Tibial artery (tissue), 4 donors: Measurements from ENCODE around the gene PPM1E.

Source experiments
- DNase-seq, 2 donors: peaks; one replicate each; pipeline ENCODE4 v3.0.0-alpha.2; 2019
- H3K27ac ChIP-seq, 2 donors: fragments of 200-600 bp; sonication (generic) in 1 of 2; 1 replicate in 1 of 2; 2 replicates in 1 of 2; pipeline ENCODE4 v1.5.1; 2018 to 2019; ENCODE audit warnings: mild to moderate bottlenecking in 1 of 2
- H3K27me3 ChIP-seq, 2 donors: fragments of 200-600 bp; sonication (generic) in 1 of 2; one replicate each; pipeline versions ENCODE4 v1.5.1 to v1.6.0; 2016 to 2019
- H3K36me3 ChIP-seq, 3 donors: fragments of 200-600 bp; sonication (generic) in 2 of 3; one replicate each; pipeline ENCODE4 v1.5.1; 2016 to 2019; ENCODE audit warnings: mild to moderate bottlenecking in 2 of 3
- H3K4me1 ChIP-seq, 4 donors: fragments of 200-600 bp; sonication (generic) in 2 of 4; 1 replicate in 3 of 4; 2 replicates in 1 of 4; pipeline ENCODE4 v1.5.1; 2016 to 2019
- H3K4me3 ChIP-seq, 2 donors: fragments of 200-600 bp; sonication (generic) in 1 of 2; 1 replicate in 1 of 2; 2 replicates in 1 of 2; pipeline ENCODE4 v1.5.1; 2018 to 2019; ENCODE audit warnings: mild to moderate bottlenecking in 2 of 2
- H3K9me3 ChIP-seq, 3 donors: fragments of 200-600 bp; sonication (generic) in 1 of 3; one replicate each; pipeline ENCODE4 v1.5.1; 2016 to 2019
- CTCF ChIP-seq, 2 experiments: fragments of 200-600 bp in 1 of 2; fragments of 450-650 bp in 1 of 2; IDR thresholded peaks; one replicate each; pipeline ENCODE4 v1.5.1; 2017 to 2019; ENCODE audit warnings: antibody characterized with exemption in 2 of 2, mild to moderate bottlenecking in 1 of 2, moderate library complexity in 1 of 2
- intact Hi-C: fragments of 100-400 bp; cut with DNase I; formaldehyde crosslinking; loops from one replicate; pipeline ENCODE4 v1.15.0; 2023; ENCODE audit warnings: low total_unique reads

The PPM1E gene

GRCh38 chr17:59002848-59003247 lies 247.2 kb downstream of the PPM1E start:
- intact Hi-C loops, result loop anchor here (5.0 to 10.0 kb wide), 3 partner anchors 291 to 488 kb away; partner anchors contain the start of gene MTMR4
- Histone ChIP-seq H3K36me3 (peaks cover 4 to 20% (median 10%) of the 10 kb centered on the region in 3 donors), H3K4me1 (peaks cover 0 to 11% (median 0%) of the 10 kb centered on the region in 4 donors), H3K4me3 (no peak overlapping the region), H3K9me3 (no peaks in the 10 kb centered on the region), H3K27ac (peak overlapping the region in 1 of 2 donors; percentile 7), H3K27me3 (no peaks in the 10 kb centered on the region)
- TF ChIP-seq CTCF (IDR thresholded peaks at IDR 0.05), result no peak
- DNase-seq, result no peak

- TF ChIP-seq CTCF (IDR thresholded peaks at IDR 0.05), result no peak
- Histone ChIP-seq H3K36me3 (peaks cover 8 to 24% (median 10%) of the 10 kb centered on the region in 3 donors), H3K27me3 (no peaks in the 10 kb centered on the region), H3K4me1 (peaks cover 0 to 7% (median 0%) of the 10 kb centered on the region in 4 donors), H3K27ac (no peak overlapping the region), H3K4me3 (no peak overlapping the region), H3K9me3 (no peaks in the 10 kb centered on the region)
- DNase-seq, result no peak
- intact Hi-C loops, result loop anchor here (5.0 to 10.0 kb wide), 3 partner anchors 292 to 489 kb away; partner anchors contain the start of gene MTMR4
These were observed 248.2 kb downstream of the PPM1E start for GRCh38 chr17:59003860-59004259.

- intact Hi-C loops, result loop anchor here (5.0 to 10.0 kb wide), 3 partner anchors 292 to 490 kb away; partner anchors contain the start of gene MTMR4
These were observed 248.9 kb downstream of the PPM1E start for GRCh38 chr17:59004338-59005111.

GRCh38 chr17:59007995-59008394 lies 252.3 kb downstream of the PPM1E start:
- Histone ChIP-seq H3K27me3 (no peaks in the 10 kb centered on the region), H3K4me3 (no peak overlapping the region), H3K27ac (no peak overlapping the region), H3K9me3 (no peaks in the 10 kb centered on the region), H3K4me1 (no peaks in the 10 kb centered on the region), H3K36me3 (peaks cover 12 to 33% (median 14%) of the 10 kb centered on the region in 3 donors)
- intact Hi-C loops, result loop anchor here (10.0 kb wide), 2 partner anchors 423 to 493 kb away; partner anchors contain the start of gene MTMR4
- no peak for TF ChIP-seq CTCF (IDR thresholded peaks at IDR 0.05)
- no peak for DNase-seq

More at GRCh38 chr17:59004338-59005111, 248.9 kb downstream of the PPM1E start:
- Histone ChIP-seq H3K4me1 (peaks cover 0 to 7% (median 0%) of the 10 kb centered on the region in 4 donors), H3K4me3 (no peak overlapping the region), H3K36me3 (peaks cover 8 to 25% (median 10%) of the 10 kb centered on the region in 3 donors), H3K27ac (no peak overlapping the region), H3K9me3 (no peaks in the 10 kb centered on the region), H3K27me3 (no peaks in the 10 kb centered on the region)
- DNase-seq, result peak in 1 of 2 donors; percentile 63
- peak; percentile 90 to 94 for TF ChIP-seq CTCF (IDR thresholded peaks at IDR 0.05)

GRCh38 chr17:59008737-59009136 lies 253.1 kb downstream of the PPM1E start:
- intact Hi-C loops, result loop anchor here (10.0 kb wide), 2 partner anchors 424 to 494 kb away; partner anchors contain the start of gene MTMR4
- Histone ChIP-seq H3K27ac (no peak overlapping the region), H3K4me1 (no peaks in the 10 kb centered on the region), H3K4me3 (no peak overlapping the region), H3K27me3 (no peaks in the 10 kb centered on the region), H3K9me3 (no peaks in the 10 kb centered on the region), H3K36me3 (peaks cover 14 to 38% (median 16%) of the 10 kb centered on the region in 3 donors)
- TF ChIP-seq CTCF (IDR thresholded peaks at IDR 0.05), result no peak
- DNase-seq, result no peak
